ENCODE data around the gene ADH7. TPM values are rescaled to one million over a fixed set of nuclear protein-coding genes. Genes with fewer than 3 reads are reported as not detected.
"Not testable (repeated sequence)": the region's sequence is repeated elsewhere in the genome, so short reads cannot be mapped to it uniquely, and the experiment has no call there.

Gene ADH7
- total RNA-seq, 1 donor from 2014 or later: not detected

- DNase-seq (ENCODE audit: extremely low read depth, low read depth, low spot score): no peak
Measured at GRCh38 chr4:99417125-99417524, 18.0 kb downstream of the ADH7 start.

- DNase-seq (ENCODE audit: extremely low read depth, low read depth, low spot score): not testable (repeated sequence)
Measured at GRCh38 chr4:99415762-99416161, 19.4 kb downstream of the ADH7 start.

GRCh38 chr4:99414902-99415301, 20.2 kb downstream of the ADH7 start:
- DNase-seq (ENCODE audit: extremely low read depth, low read depth, low spot score): not testable (repeated sequence)

- DNase-seq (ENCODE audit: extremely low read depth, low read depth, low spot score): no peak
Measured at GRCh38 chr4:99414401-99414800, 20.7 kb downstream of the ADH7 start.

- DNase-seq (ENCODE audit: extremely low read depth, low read depth, low spot score): no peak
Measured at GRCh38 chr4:99413140-99413539, 22.0 kb downstream of the ADH7 start.

- DNase-seq (ENCODE audit: extremely low read depth, low read depth, low spot score): no peak
Measured at GRCh38 chr4:99411041-99411440, 24.1 kb downstream of the ADH7 start.

- no peak for DNase-seq (ENCODE audit: extremely low read depth, low read depth, low spot score)
Measured at GRCh38 chr4:99410075-99410474, 25.1 kb downstream of the ADH7 start.

- no peak for DNase-seq (ENCODE audit: extremely low read depth, low read depth, low spot score)
Measured at GRCh38 chr4:99408346-99408745, 26.8 kb downstream of the ADH7 start.

GRCh38 chr4:99405433-99406115, 29.6 kb downstream of the ADH7 start:
- peak; percentile 69 for DNase-seq (ENCODE audit: extremely low read depth, low read depth, low spot score)

- DNase-seq (ENCODE audit: extremely low read depth, low read depth, low spot score): no peak
Measured at GRCh38 chr4:99404595-99405287, 30.4 kb downstream of the ADH7 start.

- no peak for DNase-seq (ENCODE audit: extremely low read depth, low read depth, low spot score)
Measured at GRCh38 chr4:99403380-99404184, 31.6 kb downstream of the ADH7 start.

GRCh38 chr4:99402765-99403164, 32.4 kb downstream of the ADH7 start:
- DNase-seq (ENCODE audit: extremely low read depth, low read depth, low spot score): no peak

- DNase-seq (ENCODE audit: extremely low read depth, low read depth, low spot score): no peak
Measured at GRCh38 chr4:99400831-99401230, 34.3 kb downstream of the ADH7 start.

GRCh38 chr4:99399017-99399416, 36.1 kb downstream of the ADH7 start:
- DNase-seq (ENCODE audit: extremely low read depth, low read depth, low spot score): no peak

GRCh38 chr4:99395595-99396364, 39.4 kb downstream of the ADH7 start:
- DNase-seq (ENCODE audit: extremely low read depth, low read depth, low spot score): no peak

GRCh38 chr4:99394896-99395295, 40.2 kb downstream of the ADH7 start:
- DNase-seq (ENCODE audit: extremely low read depth, low read depth, low spot score): no peak

GRCh38 chr4:99390055-99390454, 45.1 kb downstream of the ADH7 start:
- DNase-seq (ENCODE audit: extremely low read depth, low read depth, low spot score): no peak

GRCh38 chr4:99389606-99390005, 45.5 kb downstream of the ADH7 start:
- DNase-seq (ENCODE audit: extremely low read depth, low read depth, low spot score): no peak

GRCh38 chr4:99383833-99384392, 51.2 kb downstream of the ADH7 start:
- DNase-seq (ENCODE audit: extremely low read depth, low read depth, low spot score): no peak

GRCh38 chr4:99383399-99383798, 51.7 kb downstream of the ADH7 start:
- no peak for DNase-seq (ENCODE audit: extremely low read depth, low read depth, low spot score)
